IMR-90 (cell line): ENCODE results near the gene EGLN3. TPM values are rescaled to one million over a fixed set of nuclear protein-coding genes. Genes with fewer than 3 reads are reported as not detected.

Experiments used
- ATAC-seq: fragments of 200-7000 bp; cut with Tn5 transposase; 2 replicates; pipeline ENCODE4 v1.9.1; 2020; ENCODE audit warnings: low read depth, mild to moderate bottlenecking, moderate library complexity
- BruUV-seq: library from RNA; stranded (reverse); fragments of 400-500 nt; replicated peaks from 2 replicates; lab custom pipeline; 2021; lab: Mats Ljungman, UMichigan
- CTCF ChIA-PET: fragments of 300-600 bp; formaldehyde crosslinking; extraction: SDS; loops from one replicate; lab custom pipeline; 2021; ENCODE audit warnings: antibody characterized with exemption; lab: Yijun Ruan, JAX
- POLR2A ChIA-PET: fragments of 300-600 bp; sonication (Branson Sonifier 250); formaldehyde crosslinking; loops from one replicate; lab custom pipeline; 2022; ENCODE audit warnings: antibody characterized with exemption; ENCODE audit not compliant: unreplicated experiment; lab: Charles Lee
- DNase-seq: peaks from one replicate; pipeline ENCODE4 v3.0.0; 2013
- H2AFZ ChIP-seq: replicated peaks from 2 replicates; pipeline ENCODE3; 2013; ENCODE audit warnings: low read length, mild to moderate bottlenecking; ENCODE audit not compliant: poor library complexity
- H2AK5ac ChIP-seq: 2 replicates; pipeline ENCODE4 v1.6.1; 2013; ENCODE audit warnings: low read depth, low read length, inconsistent platforms
- H2AK9ac ChIP-seq: replicated peaks from 2 replicates; pipeline ENCODE3; 2013; ENCODE audit warnings: mild to moderate bottlenecking, low read depth, low read length, moderate library complexity; ENCODE audit not compliant: poor library complexity
- H2BK120ac ChIP-seq: 2 replicates; pipeline ENCODE4 v1.6.1; 2013; ENCODE audit warnings: low read depth, low read length, inconsistent platforms
- H2BK15ac ChIP-seq: 3 replicates; pipeline ENCODE4 v1.6.1; 2013; ENCODE audit warnings: low read depth, low read length, inconsistent platforms
- H2BK20ac ChIP-seq: 2 replicates; pipeline ENCODE4 v1.6.1; 2013; ENCODE audit warnings: low read depth, mild to moderate bottlenecking, inconsistent platforms, low read length, moderate library complexity
- H2BK5ac ChIP-seq: 2 replicates; pipeline ENCODE4 v1.6.1; 2013; ENCODE audit warnings: mild to moderate bottlenecking, low read depth, low read length, inconsistent platforms; ENCODE audit not compliant: poor library complexity, severe bottlenecking
- H3K14ac ChIP-seq: replicated peaks from 2 replicates; pipeline ENCODE4 v1.6.1; 2013; ENCODE audit warnings: low read depth, low read length, inconsistent platforms
- H3K18ac ChIP-seq: 2 replicates; pipeline ENCODE4 v1.6.1; 2013; ENCODE audit warnings: low read depth, low read length, control low read depth
- H3K23ac ChIP-seq: 2 replicates; pipeline ENCODE4 v1.6.1; 2013; ENCODE audit warnings: low read depth, low read length, inconsistent platforms
- H3K27ac ChIP-seq: 2 replicates; pipeline ENCODE4 v1.5.1; 2013; ENCODE audit warnings: mild to moderate bottlenecking, control low read depth, low read length; ENCODE audit not compliant: insufficient read depth
- H3K27me3 ChIP-seq: 2 replicates; pipeline ENCODE4 v1.6.1; 2013; ENCODE audit warnings: low read length; ENCODE audit not compliant: control insufficient read depth, insufficient read depth
- H3K36me3 ChIP-seq: 2 replicates; pipeline ENCODE4 v1.6.1; 2013; ENCODE audit warnings: low read length, mixed read lengths; ENCODE audit not compliant: control insufficient read depth, insufficient read depth
- H3K4ac ChIP-seq: 2 replicates; pipeline ENCODE4 v1.6.1; 2013; ENCODE audit warnings: low read depth, low read length, inconsistent platforms
- H3K4me1 ChIP-seq: 2 replicates; pipeline ENCODE4 v1.6.1; 2013; ENCODE audit warnings: low read length, mixed read lengths; ENCODE audit not compliant: control insufficient read depth, insufficient read depth
- H3K4me2 ChIP-seq: 2 replicates; pipeline ENCODE4 v1.6.1; 2013; ENCODE audit warnings: low read depth, mild to moderate bottlenecking, control low read depth, low read length, moderate library complexity
- H3K4me3 ChIP-seq: 2 replicates; pipeline ENCODE4 v1.5.1; 2013; ENCODE audit warnings: low read depth, mild to moderate bottlenecking, control low read depth, low read length, moderate library complexity; ENCODE audit not compliant: insufficient read depth
- H3K56ac ChIP-seq: 2 replicates; pipeline ENCODE4 v1.6.1; 2013; ENCODE audit warnings: low read length, inconsistent platforms; ENCODE audit not compliant: insufficient read depth; ENCODE audit errors: extremely low read depth
- H3K79me1 ChIP-seq, 2 experiments: 2 replicates each; pipeline ENCODE4 v1.6.1; 2013; ENCODE audit warnings: low read length in 2 of 2, inconsistent platforms in 1 of 2, low read depth in 1 of 2
- H3K9ac ChIP-seq: 2 replicates; pipeline ENCODE4 v1.6.1; 2013; ENCODE audit warnings: low read depth, low read length, control low read depth
- H3K9me1 ChIP-seq: 2 replicates; pipeline ENCODE4 v1.6.1; 2013; ENCODE audit warnings: low read length, inconsistent platforms; ENCODE audit not compliant: insufficient read depth
- H3K9me3 ChIP-seq: 2 replicates; pipeline ENCODE4 v1.6.1; 2013; ENCODE audit warnings: low read length; ENCODE audit not compliant: control insufficient read depth, insufficient read depth
- H4K20me1 ChIP-seq: 2 replicates; pipeline ENCODE4 v1.6.1; 2013; ENCODE audit warnings: low read length, inconsistent platforms; ENCODE audit not compliant: insufficient read depth
- H4K5ac ChIP-seq: 2 replicates; pipeline ENCODE4 v1.6.1; 2013; ENCODE audit warnings: mild to moderate bottlenecking, low read depth, low read length, control low read depth
- H4K8ac ChIP-seq, 2 experiments: 2 replicates each; pipeline ENCODE4 v1.6.1; 2013; ENCODE audit warnings: low read depth in 2 of 2, low read length in 2 of 2, control low read depth in 1 of 2, inconsistent platforms in 1 of 2
- H4K91ac ChIP-seq: 2 replicates; pipeline ENCODE4 v1.6.1; 2013; ENCODE audit warnings: low read depth, low read length, inconsistent platforms; ENCODE audit not compliant: insufficient read depth
- BHLHE40 ChIP-seq: fragments of 150-350 bp; IDR thresholded peaks from 2 replicates; pipeline ENCODE4 v1.6.1; 2016; ENCODE audit warnings: mild to moderate bottlenecking, low read depth, low read length
- NFE2L2 ChIP-seq: fragments of 150-350 bp; IDR thresholded peaks from 2 replicates; pipeline ENCODE4 v1.6.1; 2016; ENCODE audit warnings: low read depth, mild to moderate bottlenecking, low read length
- SMC3 ChIP-seq: fragments of 150-350 bp; IDR thresholded peaks from 2 replicates; pipeline ENCODE4 v1.6.1; 2016; ENCODE audit warnings: low read depth, mild to moderate bottlenecking, antibody characterized with exemption, low read length, moderate library complexity
- USF2 ChIP-seq: fragments of 150-350 bp; IDR thresholded peaks from 2 replicates; pipeline ENCODE4 v1.6.1; 2017; ENCODE audit warnings: mild to moderate bottlenecking, antibody characterized with exemption, low read length, low read depth
- WGBS, 2 experiments: methylation state at CpG; one replicate each; pipeline versions ENCODE4 v1.1.5 to v1.1.7; 2013; ENCODE audit warnings: missing lambda C conversion rate in 2 of 2; ENCODE audit not compliant: insufficient read length in 1 of 2; ENCODE audit errors: extremely low coverage in 2 of 2; 5-methylcytosine and 5-hydroxymethylcytosine counted together
- dilution Hi-C: fragments of 300-500 bp; cut with HindIII; formaldehyde crosslinking; loops from one replicate; pipeline ENCODE4 v1.14.3; 2018; ENCODE audit warnings: low sequenced_read_pairs; ENCODE audit not compliant: unreplicated experiment
- in situ Hi-C: fragments of 300-500 bp; cut with MboI; formaldehyde crosslinking; loops from 3 replicates; pipeline ENCODE4 v1.14.3; 2019; ENCODE audit warnings: low sequenced_read_pairs, inconsistent platforms, mixed read lengths
- intact Hi-C: fragments of 100-400 bp; cut with micrococcal nuclease; formaldehyde crosslinking; loops from 2 replicates; pipeline ENCODE4 v1.10.0; 2022
- polyA plus RNA-seq, 3 experiments: library from polyadenylated mRNA; depleted of rRNA; stranded (reverse); fragments of >200 nt; gene quantifications; 2 replicates each; pipeline ENCODE4 v1.2.3, GENCODE V29; 2012; ENCODE audit warnings: low replicate concordance in 1 of 3
- total RNA-seq: library from RNA; depleted of rRNA; stranded (reverse); fragments of >200 nt; gene quantifications from 2 replicates; pipeline ENCODE4 v1.2.3, GENCODE V29; 2012

The EGLN3 gene
- total and polyA plus RNA-seq, 2 of the 4 experiments (the other 2 are of a cell fraction), result under 0.01 to 0.03 TPM

- intact Hi-C loops (no loop called here), in situ Hi-C loops (no loop called here), dilution Hi-C loops (no loop called here)
- H3K36me3 ChIP-seq, result no peaks in the 10 kb centered on the region
- H4K5ac ChIP-seq, result no peak overlapping the region
- ChIA-PET POLR2A (no interaction called here), CTCF (no interaction called here)
- H3K23ac ChIP-seq, result no peak overlapping the region
- H4K20me1 ChIP-seq, result no peaks in the 10 kb centered on the region
- WGBS, 2 experiments, result no CpG with 5 or more reads among the region's 2 CpGs
- H3K18ac ChIP-seq, result no peak overlapping the region
- H2BK15ac ChIP-seq, result no peak overlapping the region
- H3K79me1 ChIP-seq, result no peaks in the 10 kb centered on the region
- H3K27me3 ChIP-seq, result no peaks in the 10 kb centered on the region; the same call in 1 of the 2 replicates
- no peak overlapping the region for H4K91ac ChIP-seq
- no peak overlapping the region for H2BK20ac ChIP-seq
- H3K9me1 ChIP-seq, result no peaks in the 10 kb centered on the region
- ATAC-seq, result no peak
- BruUV-seq, result no TSS peak
- H3K4ac ChIP-seq, result no peak overlapping the region
- H2AK5ac ChIP-seq, result no peak overlapping the region
- H2BK120ac ChIP-seq, result no peak overlapping the region
- H3K9me3 ChIP-seq, result no peaks in the 10 kb centered on the region
- no peak overlapping the region for H3K14ac ChIP-seq
- no peak overlapping the region for H3K9ac ChIP-seq
- TF ChIP-seq SMC3 (no peak), NFE2L2 (peak; percentile 59; the same call in 1 of the 2 replicates), BHLHE40 (no peak), USF2 (no peak)
- H4K8ac ChIP-seq, result no peak overlapping the region
- no peak overlapping the region for H3K27ac ChIP-seq
- no peak overlapping the region for H2BK5ac ChIP-seq
- H3K4me1 ChIP-seq, result no peaks in the 10 kb centered on the region
- H3K56ac ChIP-seq, result no peak overlapping the region
- no peak overlapping the region for H3K4me3 ChIP-seq
- no peak overlapping the region for H2AK9ac ChIP-seq
- DNase-seq, result no peak
- no peak overlapping the region for H2AFZ ChIP-seq
- H3K4me2 ChIP-seq, result no peak overlapping the region
These were observed 46.7 kb upstream of the EGLN3 start for GRCh38 chr14:33997611-33998010.
